Measurements from ENCODE around the gene BTG2. TPM values are rescaled to one million over a fixed set of nuclear protein-coding genes. Genes with fewer than 3 reads are reported as not detected.

Gene BTG2
- total and polyA plus RNA-seq, 2 experiments from 2014 or later = 6.3 to 9.1 TPM

DNA sequence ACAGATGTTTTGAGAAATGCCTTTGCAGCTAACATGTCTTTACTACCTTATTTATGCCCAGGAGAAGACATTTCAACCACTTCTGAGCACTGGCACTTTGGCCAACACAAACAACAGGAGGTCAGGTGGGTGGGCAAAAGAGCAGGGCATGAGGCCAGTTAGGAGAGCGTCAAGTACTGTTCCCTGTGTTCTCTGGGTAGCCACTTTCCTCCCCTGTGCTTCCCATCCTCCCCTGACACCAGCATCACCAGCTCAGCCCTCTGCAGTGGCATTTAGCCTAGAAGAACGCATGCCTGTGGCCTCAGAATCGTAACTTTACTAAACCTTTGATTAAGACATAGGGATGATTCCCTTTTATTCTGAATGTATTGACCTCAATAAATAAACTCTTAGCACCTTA is 18.3 kb downstream of the BTG2 start:
- Histone ChIP-seq H3K4me2 (no peak overlapping the region), H4K20me1 (replicated peaks; ENCODE audit: insufficient read depth) (no peaks in the 10 kb centered on the region), H3K27me3 (ENCODE audit: insufficient read depth) (peaks cover 69% of the 10 kb centered on the region), H2AFZ (no peak overlapping the region), H3K27ac (ENCODE audit: low read depth) (no peak overlapping the region), H3K4me1 (ENCODE audit: insufficient read depth) (peaks cover 30% of the 10 kb centered on the region), H3K9me2 (ENCODE audit: insufficient read depth) (no peaks in the 10 kb centered on the region), H3K36me3 (ENCODE audit: insufficient read depth) (no peaks in the 10 kb centered on the region), H3K4me3 (no peak overlapping the region), H3K79me2 (replicated peaks; ENCODE audit: insufficient read depth) (no peaks in the 10 kb centered on the region), H3F3A (replicated peaks; ENCODE audit: low read depth) (peaks cover 6% of the 10 kb centered on the region; the same call in 1 of the 2 replicates)
- H3K36me3 Mint-ChIP-seq (ENCODE audit: low read depth) = no peaks in the 10 kb centered on the region
- H3K4me1 Mint-ChIP-seq = peaks cover 61% of the 10 kb centered on the region
- ATAC-seq = no peak
- TF ChIP-seq ZNF114 (CRISPR knock-in tag; IDR thresholded peaks at IDR 0.05) = no peak
- TF ChIP-seq, protein P1, sequence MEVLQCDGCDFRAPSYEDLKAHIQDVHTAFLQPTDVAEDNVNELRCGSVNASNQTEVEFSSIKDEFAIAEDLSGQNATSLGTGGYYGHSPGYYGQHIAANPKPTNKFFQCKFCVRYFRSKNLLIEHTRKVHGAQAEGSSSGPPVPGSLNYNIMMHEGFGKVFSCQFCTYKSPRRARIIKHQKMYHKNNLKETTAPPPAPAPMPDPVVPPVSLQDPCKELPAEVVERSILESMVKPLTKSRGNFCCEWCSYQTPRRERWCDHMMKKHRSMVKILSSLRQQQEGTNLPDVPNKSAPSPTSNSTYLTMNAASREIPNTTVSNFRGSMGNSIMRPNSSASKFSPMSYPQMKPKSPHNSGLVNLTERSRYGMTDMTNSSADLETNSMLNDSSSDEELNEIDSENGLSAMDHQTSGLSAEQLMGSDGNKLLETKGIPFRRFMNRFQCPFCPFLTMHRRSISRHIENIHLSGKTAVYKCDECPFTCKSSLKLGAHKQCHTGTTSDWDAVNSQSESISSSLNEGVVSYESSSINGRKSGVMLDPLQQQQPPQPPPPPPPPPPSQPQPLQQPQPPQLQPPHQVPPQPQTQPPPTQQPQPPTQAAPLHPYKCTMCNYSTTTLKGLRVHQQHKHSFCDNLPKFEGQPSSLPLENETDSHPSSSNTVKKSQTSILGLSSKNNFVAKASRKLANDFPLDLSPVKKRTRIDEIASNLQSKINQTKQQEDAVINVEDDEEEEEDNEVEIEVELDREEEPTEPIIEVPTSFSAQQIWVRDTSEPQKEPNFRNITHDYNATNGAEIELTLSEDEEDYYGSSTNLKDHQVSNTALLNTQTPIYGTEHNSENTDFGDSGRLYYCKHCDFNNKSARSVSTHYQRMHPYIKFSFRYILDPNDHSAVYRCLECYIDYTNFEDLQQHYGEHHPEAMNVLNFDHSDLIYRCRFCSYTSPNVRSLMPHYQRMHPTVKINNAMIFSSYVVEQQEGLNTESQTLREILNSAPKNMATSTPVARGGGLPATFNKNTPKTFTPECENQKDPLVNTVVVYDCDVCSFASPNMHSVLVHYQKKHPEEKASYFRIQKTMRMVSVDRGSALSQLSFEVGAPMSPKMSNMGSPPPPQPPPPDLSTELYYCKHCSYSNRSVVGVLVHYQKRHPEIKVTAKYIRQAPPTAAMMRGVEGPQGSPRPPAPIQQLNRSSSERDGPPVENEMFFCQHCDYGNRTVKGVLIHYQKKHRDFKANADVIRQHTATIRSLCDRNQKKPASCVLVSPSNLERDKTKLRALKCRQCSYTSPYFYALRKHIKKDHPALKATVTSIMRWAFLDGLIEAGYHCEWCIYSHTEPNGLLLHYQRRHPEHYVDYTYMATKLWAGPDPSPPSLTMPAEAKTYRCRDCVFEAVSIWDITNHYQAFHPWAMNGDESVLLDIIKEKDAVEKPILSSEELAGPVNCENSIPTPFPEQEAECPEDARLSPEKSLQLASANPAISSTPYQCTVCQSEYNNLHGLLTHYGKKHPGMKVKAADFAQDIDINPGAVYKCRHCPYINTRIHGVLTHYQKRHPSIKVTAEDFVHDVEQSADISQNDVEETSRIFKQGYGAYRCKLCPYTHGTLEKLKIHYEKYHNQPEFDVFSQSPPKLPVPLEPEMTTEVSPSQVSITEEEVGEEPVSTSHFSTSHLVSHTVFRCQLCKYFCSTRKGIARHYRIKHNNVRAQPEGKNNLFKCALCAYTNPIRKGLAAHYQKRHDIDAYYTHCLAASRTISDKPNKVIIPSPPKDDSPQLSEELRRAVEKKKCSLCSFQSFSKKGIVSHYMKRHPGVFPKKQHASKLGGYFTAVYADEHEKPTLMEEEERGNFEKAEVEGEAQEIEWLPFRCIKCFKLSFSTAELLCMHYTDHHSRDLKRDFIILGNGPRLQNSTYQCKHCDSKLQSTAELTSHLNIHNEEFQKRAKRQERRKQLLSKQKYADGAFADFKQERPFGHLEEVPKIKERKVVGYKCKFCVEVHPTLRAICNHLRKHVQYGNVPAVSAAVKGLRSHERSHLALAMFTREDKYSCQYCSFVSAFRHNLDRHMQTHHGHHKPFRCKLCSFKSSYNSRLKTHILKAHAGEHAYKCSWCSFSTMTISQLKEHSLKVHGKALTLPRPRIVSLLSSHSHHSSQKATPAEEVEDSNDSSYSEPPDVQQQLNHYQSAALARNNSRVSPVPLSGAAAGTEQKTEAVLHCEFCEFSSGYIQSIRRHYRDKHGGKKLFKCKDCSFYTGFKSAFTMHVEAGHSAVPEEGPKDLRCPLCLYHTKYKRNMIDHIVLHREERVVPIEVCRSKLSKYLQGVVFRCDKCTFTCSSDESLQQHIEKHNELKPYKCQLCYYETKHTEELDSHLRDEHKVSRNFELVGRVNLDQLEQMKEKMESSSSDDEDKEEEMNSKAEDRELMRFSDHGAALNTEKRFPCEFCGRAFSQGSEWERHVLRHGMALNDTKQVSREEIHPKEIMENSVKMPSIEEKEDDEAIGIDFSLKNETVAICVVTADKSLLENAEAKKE (CRISPR knock-in tag; IDR thresholded peaks at IDR 0.05) = no peak
- TF ChIP-seq, protein P2, sequence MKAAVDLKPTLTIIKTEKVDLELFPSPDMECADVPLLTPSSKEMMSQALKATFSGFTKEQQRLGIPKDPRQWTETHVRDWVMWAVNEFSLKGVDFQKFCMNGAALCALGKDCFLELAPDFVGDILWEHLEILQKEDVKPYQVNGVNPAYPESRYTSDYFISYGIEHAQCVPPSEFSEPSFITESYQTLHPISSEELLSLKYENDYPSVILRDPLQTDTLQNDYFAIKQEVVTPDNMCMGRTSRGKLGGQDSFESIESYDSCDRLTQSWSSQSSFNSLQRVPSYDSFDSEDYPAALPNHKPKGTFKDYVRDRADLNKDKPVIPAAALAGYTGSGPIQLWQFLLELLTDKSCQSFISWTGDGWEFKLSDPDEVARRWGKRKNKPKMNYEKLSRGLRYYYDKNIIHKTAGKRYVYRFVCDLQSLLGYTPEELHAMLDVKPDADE (IDR thresholded peaks at IDR 0.05) = no peak
- H3K4me3 Mint-ChIP-seq = no peak overlapping the region
- peaks cover 23% of the 10 kb centered on the region for H3K27me3 Mint-ChIP-seq (ENCODE audit: insufficient read depth, low read depth, poor library complexity)
- no peak for DNase-seq (ENCODE audit: low spot score)
- no peaks in the 10 kb centered on the region for H3K9me3 Mint-ChIP-seq
- no peak overlapping the region for H3K27ac Mint-ChIP-seq
